ENCODE data around the gene GPR25.

DNA sequence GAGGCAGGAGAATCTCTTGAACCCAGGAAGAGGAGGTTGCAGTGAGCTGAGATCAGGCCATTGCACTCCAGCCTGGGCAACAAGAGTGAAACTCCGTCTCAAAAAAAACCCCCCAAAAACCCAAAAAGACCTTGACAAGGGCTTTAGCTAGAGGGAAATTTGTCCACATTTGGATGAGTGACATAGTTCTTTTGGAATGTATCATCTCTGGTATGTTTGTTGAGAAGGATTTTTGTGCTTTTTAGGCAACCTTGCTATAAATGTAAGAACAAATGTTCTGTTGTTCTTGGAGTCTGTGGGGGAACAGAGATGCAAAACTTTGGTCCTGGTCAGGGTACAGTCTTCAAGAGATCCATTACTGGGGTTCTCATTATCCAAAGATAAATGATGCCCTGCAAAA, 50.8 kb downstream of the GPR25 start:
- TF ChIP-seq, protein P1, sequence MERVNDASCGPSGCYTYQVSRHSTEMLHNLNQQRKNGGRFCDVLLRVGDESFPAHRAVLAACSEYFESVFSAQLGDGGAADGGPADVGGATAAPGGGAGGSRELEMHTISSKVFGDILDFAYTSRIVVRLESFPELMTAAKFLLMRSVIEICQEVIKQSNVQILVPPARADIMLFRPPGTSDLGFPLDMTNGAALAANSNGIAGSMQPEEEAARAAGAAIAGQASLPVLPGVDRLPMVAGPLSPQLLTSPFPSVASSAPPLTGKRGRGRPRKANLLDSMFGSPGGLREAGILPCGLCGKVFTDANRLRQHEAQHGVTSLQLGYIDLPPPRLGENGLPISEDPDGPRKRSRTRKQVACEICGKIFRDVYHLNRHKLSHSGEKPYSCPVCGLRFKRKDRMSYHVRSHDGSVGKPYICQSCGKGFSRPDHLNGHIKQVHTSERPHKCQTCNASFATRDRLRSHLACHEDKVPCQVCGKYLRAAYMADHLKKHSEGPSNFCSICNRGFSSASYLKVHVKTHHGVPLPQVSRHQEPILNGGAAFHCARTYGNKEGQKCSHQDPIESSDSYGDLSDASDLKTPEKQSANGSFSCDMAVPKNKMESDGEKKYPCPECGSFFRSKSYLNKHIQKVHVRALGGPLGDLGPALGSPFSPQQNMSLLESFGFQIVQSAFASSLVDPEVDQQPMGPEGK (tag by site-specific recombination; IDR thresholded peaks at IDR 0.05), result no peak
- TF ChIP-seq, protein P2, sequence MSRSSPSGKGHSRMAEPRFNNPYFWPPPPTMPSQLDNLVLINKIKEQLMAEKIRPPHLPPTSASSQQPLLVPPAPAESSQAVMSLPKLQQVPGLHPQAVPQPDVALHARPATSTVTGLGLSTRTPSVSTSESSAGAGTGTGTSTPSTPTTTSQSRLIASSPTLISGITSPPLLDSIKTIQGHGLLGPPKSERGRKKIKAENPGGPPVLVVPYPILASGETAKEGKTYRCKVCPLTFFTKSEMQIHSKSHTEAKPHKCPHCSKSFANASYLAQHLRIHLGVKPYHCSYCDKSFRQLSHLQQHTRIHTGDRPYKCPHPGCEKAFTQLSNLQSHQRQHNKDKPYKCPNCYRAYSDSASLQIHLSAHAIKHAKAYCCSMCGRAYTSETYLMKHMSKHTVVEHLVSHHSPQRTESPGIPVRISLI (tag by site-specific recombination; IDR thresholded peaks at IDR 0.05), result no peak
- no peak for TF ChIP-seq PRDM10 (tag by site-specific recombination; IDR thresholded peaks at IDR 0.05)
- TF ChIP-seq, protein P3, sequence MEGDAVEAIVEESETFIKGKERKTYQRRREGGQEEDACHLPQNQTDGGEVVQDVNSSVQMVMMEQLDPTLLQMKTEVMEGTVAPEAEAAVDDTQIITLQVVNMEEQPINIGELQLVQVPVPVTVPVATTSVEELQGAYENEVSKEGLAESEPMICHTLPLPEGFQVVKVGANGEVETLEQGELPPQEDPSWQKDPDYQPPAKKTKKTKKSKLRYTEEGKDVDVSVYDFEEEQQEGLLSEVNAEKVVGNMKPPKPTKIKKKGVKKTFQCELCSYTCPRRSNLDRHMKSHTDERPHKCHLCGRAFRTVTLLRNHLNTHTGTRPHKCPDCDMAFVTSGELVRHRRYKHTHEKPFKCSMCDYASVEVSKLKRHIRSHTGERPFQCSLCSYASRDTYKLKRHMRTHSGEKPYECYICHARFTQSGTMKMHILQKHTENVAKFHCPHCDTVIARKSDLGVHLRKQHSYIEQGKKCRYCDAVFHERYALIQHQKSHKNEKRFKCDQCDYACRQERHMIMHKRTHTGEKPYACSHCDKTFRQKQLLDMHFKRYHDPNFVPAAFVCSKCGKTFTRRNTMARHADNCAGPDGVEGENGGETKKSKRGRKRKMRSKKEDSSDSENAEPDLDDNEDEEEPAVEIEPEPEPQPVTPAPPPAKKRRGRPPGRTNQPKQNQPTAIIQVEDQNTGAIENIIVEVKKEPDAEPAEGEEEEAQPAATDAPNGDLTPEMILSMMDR (tag by site-specific recombination; IDR thresholded peaks at IDR 0.05), result no peak
- no peak for TF ChIP-seq REPIN1 (tag by site-specific recombination; IDR thresholded peaks at IDR 0.05; ENCODE audit: low read depth)
- TF ChIP-seq, protein P4, sequence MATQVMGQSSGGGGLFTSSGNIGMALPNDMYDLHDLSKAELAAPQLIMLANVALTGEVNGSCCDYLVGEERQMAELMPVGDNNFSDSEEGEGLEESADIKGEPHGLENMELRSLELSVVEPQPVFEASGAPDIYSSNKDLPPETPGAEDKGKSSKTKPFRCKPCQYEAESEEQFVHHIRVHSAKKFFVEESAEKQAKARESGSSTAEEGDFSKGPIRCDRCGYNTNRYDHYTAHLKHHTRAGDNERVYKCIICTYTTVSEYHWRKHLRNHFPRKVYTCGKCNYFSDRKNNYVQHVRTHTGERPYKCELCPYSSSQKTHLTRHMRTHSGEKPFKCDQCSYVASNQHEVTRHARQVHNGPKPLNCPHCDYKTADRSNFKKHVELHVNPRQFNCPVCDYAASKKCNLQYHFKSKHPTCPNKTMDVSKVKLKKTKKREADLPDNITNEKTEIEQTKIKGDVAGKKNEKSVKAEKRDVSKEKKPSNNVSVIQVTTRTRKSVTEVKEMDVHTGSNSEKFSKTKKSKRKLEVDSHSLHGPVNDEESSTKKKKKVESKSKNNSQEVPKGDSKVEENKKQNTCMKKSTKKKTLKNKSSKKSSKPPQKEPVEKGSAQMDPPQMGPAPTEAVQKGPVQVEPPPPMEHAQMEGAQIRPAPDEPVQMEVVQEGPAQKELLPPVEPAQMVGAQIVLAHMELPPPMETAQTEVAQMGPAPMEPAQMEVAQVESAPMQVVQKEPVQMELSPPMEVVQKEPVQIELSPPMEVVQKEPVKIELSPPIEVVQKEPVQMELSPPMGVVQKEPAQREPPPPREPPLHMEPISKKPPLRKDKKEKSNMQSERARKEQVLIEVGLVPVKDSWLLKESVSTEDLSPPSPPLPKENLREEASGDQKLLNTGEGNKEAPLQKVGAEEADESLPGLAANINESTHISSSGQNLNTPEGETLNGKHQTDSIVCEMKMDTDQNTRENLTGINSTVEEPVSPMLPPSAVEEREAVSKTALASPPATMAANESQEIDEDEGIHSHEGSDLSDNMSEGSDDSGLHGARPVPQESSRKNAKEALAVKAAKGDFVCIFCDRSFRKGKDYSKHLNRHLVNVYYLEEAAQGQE (tag by site-specific recombination; IDR thresholded peaks at IDR 0.05), result no peak
- no peak for TF ChIP-seq ZNF530 (tag by site-specific recombination; IDR thresholded peaks at IDR 0.05; ENCODE audit: low read depth)
- no peak for TF ChIP-seq ZNF585B (tag by site-specific recombination; IDR thresholded peaks at IDR 0.05)
- no peak for TF ChIP-seq ZBTB26 (tag by site-specific recombination; optimal IDR thresholded peaks at IDR 0.05)
- no peak for TF ChIP-seq ZNF513 (tag by site-specific recombination; IDR thresholded peaks at IDR 0.05)
- TF ChIP-seq ZFP41 (tag by site-specific recombination; IDR thresholded peaks at IDR 0.05; ENCODE audit: borderline replicate concordance), result no peak
- TF ChIP-seq, protein P5, sequence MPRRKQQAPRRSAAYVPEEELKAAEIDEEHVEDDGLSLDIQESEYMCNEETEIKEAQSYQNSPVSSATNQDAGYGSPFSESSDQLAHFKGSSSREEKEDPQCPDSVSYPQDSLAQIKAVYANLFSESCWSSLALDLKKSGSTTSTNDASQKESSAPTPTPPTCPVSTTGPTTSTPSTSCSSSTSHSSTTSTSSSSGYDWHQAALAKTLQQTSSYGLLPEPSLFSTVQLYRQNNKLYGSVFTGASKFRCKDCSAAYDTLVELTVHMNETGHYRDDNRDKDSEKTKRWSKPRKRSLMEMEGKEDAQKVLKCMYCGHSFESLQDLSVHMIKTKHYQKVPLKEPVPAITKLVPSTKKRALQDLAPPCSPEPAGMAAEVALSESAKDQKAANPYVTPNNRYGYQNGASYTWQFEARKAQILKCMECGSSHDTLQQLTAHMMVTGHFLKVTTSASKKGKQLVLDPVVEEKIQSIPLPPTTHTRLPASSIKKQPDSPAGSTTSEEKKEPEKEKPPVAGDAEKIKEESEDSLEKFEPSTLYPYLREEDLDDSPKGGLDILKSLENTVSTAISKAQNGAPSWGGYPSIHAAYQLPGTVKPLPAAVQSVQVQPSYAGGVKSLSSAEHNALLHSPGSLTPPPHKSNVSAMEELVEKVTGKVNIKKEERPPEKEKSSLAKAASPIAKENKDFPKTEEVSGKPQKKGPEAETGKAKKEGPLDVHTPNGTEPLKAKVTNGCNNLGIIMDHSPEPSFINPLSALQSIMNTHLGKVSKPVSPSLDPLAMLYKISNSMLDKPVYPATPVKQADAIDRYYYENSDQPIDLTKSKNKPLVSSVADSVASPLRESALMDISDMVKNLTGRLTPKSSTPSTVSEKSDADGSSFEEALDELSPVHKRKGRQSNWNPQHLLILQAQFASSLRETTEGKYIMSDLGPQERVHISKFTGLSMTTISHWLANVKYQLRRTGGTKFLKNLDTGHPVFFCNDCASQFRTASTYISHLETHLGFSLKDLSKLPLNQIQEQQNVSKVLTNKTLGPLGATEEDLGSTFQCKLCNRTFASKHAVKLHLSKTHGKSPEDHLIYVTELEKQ (tag by site-specific recombination; IDR thresholded peaks at IDR 0.05; ENCODE audit: borderline replicate concordance), result no peak
- no peak for TF ChIP-seq RBAK (tag by site-specific recombination; IDR thresholded peaks at IDR 0.05)
